ENCODE measurements around the gene IRAK2.

GRCh38 chr3:10149226-10149625 is 15.5 kb upstream of the IRAK2 start:
- TF ChIP-seq, protein P1, sequence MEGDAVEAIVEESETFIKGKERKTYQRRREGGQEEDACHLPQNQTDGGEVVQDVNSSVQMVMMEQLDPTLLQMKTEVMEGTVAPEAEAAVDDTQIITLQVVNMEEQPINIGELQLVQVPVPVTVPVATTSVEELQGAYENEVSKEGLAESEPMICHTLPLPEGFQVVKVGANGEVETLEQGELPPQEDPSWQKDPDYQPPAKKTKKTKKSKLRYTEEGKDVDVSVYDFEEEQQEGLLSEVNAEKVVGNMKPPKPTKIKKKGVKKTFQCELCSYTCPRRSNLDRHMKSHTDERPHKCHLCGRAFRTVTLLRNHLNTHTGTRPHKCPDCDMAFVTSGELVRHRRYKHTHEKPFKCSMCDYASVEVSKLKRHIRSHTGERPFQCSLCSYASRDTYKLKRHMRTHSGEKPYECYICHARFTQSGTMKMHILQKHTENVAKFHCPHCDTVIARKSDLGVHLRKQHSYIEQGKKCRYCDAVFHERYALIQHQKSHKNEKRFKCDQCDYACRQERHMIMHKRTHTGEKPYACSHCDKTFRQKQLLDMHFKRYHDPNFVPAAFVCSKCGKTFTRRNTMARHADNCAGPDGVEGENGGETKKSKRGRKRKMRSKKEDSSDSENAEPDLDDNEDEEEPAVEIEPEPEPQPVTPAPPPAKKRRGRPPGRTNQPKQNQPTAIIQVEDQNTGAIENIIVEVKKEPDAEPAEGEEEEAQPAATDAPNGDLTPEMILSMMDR (IDR thresholded peaks at IDR 0.05) = no peak
- no peak for TF ChIP-seq POLR2A (IDR thresholded peaks at IDR 0.05)

All from stomach (tissue), 4 donors.